NCI-H526 treated with DMSO at 0.1 percent for 48 hours (cell line): ENCODE measurements around the gene GABBR2.
A peak's percentile ranks its signal among the peaks of the same experiment; 100 is the strongest.

Experiments
- DNase-seq: peaks from one replicate; lab custom pipeline; 2025; lab: John Stamatoyannopoulos, UW

GABBR2 gene

DNA sequence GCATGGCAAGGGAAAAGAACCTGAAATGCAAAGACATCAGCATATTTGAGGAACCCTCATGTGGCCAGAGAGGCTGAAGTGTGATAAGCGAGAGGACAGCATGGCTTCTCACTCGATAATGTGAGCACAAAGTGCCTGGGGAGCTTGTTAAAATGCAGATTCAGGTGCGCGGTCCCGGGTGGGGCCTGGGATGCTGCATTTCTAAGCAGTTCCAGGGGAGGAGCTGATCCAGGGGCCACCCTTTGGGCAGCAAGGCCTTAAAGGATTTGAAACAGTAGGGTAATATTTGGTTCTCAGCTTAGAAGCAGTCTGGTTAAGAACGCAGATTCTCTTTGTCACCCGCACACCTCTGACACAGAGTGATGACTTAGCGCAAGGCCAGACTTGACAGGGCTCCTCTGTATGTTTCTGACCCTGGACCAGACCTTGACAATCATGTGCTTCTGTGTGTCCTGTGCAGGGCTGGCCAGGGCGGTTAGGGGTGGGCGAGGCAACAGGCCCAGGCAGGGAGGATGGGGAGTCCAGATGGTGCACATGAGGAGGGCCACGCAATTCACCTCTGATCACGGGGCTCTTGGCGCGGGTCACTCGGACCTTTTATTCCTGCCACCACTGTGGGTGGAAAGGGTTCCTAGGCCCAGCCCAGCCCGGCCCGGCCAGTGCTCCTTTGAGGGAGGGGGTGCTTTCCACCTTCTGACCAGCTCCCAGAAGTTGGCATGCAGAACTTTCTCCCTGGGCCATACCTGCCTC is 390.5 kb downstream of the GABBR2 start:
- DNase-seq = no peak

DNA sequence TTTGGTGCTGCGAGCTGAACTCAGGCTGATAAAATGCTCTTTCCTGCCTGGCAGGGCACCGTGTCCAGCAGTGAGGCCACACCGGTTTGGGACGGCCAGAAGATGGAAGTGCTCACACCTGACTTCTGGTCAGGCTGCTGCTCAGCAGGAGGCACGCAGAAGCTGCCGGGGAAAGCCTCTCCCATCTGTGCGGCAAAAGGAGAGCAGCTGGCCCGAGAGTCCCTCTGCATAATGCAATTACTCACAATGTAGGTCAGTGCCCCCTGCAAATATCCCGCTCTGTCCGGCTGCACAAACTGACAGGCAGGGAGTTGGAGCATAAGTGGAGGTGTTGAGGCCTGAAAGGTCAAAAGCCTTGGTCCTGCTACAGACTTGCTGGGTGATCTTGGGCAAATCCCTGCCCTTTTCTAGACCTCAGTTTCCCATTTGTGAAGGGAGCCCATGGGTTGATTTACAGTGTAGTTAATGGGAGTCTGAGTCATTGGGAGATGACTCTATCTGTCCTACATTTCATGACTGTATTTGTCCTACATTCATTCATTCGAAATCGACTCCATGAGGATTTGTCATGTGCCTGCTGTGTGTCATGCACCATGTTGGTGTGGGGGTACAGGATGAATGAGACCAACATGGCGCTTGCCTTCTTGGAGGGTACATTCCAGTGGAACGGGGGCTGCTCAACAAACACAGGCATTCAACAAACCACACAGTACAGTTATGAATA is 391.4 kb downstream of the GABBR2 start:
- DNase-seq = no peak

DNA sequence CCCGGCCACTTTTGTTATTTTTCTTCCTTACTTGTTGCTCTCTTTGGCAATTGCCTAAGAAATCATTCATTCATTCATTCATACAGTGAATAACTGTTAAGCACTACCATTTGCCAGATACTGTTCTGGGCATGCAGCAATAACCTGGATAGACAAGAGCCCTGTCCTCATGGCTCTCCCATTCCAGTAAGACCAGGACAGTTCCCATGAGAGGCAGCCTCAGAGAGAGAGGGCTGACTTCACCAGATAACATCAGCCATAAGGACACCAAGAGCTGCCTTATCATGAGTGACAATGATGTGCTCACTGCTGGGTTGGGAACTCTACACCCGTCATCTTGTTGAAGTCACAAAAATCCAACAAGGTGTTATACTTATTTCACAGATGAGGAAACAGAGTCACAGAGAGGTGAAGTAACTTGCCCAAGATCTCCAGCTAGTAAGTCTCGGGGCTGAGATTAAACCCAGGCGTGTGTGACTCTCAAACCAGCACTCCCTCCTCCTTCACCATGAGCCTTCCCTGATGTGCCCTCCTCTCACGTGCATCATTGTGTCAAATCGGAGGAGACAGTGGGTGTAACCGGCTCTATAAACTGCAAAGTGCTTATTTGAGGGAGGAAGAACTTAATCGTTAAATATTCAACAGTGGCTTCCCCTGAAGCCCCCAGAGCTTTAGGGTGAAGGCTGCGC is 392.1 kb downstream of the GABBR2 start:
- no peak for DNase-seq

DNA sequence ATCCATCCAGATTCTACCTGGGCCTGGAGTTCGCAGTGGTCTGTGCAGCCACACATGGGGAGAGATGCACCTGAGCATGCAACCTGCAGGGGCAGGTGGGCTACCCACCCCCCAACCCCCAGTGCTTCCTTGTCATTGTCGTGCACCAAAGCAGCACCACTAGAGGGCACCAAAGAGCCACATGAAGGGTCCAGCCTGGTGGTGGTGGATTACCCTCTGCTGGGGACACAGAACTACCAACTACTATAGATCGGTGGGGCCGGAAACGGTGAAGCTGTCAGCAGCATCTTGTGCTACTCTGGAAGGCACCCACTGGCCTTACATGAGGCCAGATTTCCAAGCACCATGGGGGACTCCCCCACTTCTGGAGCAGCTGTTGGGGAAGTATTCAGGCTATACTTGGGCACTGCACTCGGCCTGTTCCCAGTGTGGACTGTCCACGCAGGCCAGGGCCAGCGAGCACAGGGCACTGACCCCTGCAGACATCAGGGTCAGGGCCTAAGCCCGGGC is 393.1 kb downstream of the GABBR2 start:
- DNase-seq = peak; percentile 26

DNA sequence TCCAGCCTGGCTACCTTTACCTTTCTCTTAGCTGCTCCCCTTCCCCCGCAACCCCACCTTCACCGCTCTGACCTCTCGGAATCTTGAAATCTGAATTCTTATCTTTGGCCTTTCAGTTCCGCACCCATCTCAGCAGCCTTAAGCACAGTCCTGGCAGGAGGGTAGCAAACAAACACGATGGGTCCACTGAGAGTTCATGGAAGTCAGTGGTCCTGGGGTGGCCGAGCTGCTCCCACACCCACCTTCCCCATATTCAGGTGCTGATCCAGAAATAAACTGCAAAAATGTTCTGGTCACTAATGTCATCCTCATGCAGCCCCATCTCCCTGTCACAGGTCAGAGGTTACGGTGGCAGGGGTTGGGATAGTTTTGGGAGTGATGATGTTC is 393.7 kb downstream of the GABBR2 start:
- DNase-seq = no peak

DNA sequence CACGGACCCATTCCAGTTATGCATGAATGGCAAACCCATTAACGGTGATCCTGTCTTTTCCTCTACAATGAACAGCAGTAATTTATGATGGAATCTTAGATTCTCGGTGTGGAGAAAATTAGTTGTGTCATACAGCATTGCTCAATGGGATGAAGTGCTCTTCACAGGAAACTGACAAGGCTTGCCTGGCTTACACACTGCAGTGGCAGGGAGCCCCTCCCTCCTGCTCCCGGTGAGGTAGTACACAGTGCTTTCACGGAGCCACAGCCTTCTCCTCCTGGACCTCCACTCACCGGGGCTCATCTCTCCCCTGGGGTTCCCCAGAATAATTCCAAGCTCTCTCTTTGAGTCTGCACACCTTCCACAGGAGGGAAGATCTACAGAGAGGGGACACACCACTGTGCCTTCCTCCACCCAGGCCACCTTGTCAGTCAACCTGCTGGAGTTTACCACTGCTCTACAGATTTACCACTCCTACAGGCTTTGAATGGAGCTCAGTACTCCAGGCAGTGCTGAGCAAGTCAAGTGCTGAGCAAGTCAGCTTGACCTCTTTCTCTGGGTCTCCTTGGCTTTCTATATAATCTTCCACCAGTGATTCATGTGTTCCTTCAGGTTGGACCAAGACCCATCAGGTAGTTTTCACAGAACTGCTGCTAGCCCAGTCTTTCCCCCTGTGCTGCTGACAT is 394.2 kb downstream of the GABBR2 start:
- DNase-seq = no peak

DNA sequence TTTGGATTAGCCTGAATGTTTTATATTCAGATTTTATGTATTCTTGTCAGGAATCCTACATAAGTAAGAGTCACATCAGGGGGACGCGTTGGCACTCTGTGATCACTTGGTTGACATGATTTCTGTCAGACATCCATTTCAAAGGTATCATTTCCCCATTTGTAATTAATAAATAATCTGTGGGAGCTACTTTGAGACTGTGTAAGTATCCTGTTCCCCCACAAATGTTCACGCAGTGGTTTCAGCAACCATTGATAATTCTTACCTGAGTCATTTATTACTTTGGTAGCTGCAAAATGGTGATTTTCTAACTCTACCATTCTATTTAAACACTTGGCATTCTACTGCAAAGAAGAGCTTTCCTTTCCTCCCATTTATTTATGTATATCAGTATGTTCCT is 396.4 kb downstream of the GABBR2 start:
- DNase-seq = no peak

DNA sequence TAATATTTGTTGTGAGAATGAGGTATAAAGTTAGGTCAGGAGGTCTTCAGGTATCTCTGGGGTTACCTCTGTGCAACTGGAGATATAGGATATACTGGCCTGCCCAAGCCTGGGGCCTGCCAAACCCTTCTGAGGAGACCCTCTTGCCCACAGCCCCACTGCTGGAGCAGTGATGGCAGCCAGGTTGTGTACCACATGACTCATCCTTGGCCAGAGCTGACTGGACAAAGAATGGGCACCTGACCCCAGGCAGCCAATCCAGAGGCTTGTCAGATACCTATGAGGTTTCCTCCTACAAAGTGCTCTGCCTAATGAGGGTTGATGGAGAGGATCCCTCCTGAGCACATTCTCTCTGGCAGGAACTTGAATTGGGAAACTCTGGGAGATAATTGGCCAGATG is 397.2 kb downstream of the GABBR2 start:
- no peak for DNase-seq

DNA sequence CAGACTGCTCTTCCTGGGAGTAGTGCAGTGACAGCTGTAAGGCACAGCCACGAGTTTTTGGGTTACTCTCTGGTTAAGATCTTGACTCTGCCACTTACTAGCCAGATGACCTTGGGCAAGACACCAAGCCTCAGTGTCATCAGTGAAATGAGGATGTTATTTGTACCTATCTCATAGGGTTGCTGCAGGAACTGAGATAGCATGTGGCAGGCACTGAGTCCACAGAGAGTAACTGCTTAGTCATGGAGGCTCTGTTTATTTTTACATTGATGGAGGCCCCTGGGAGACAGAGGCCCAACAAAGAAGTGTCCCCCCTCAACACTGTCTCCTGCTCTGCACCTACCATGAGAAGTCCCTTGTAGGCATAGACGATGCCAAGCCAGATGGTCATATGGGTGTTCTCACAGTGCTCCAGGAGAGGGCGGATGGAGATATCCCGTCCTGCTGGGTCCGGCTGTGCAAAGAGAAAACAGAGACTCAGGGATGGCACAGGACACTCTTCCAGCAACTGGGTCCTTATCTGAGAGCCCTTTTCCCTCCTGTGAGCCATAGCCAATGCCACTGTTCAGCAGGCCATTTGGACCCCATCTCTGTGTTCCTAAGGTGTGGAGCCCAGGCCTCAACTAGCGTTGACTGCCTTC is 397.9 kb downstream of the GABBR2 start:
- no peak for DNase-seq

DNA sequence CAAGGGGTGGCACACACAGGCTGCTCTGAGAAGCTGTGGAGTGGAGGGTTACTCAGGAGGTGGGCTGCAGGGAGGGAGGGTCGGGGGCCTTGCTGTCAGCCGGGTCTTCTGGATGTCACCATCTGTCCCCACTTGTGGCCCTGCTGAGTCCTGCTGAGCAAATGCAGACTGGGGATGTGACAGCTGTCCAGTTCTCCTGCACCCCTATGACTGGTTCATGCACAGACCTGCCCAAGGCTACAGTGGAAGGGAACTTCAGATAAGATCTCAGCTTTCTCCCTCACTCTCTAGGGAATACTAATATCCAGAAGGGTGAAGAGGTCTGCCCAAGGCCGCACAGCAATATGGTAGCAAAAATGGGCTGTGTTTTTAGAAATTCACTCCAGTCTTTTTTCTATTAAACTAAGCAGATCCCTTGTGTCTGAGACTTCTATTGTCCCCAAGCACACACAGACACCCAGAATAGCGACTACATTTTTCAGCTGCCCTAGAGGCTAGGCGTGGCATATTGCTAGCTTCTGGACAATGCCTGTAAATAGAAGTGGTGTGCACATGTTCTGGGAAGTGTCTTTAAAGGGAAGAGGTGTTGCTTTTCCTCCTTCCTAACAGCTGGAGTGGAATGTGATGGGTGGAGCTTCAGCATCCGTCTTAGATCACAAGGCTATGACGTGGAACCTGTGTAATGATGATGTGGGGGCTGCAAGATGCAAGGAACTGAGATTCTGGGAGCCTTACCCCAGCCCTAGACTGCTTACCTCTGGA is 402.2 kb downstream of the GABBR2 start:
- DNase-seq = no peak

DNA sequence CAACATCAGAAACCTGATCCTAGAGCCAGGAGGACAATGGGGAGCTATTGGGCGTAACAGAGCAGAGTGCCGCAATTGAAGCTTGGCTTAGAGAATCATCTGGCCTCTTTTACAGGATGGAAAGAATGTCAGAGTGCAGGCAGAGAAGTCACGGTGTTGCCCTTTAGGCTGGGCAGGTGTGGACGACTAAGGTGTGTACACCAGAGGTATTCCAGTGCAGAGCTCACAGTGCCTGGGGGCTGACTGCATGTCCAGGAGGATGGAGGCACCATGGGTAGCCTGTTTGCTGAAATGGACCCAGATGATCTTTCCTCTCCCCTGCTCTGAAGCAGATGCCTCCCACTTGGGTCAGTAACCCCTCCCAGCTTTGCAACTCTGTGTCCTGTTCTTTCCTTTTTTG is 404.4 kb downstream of the GABBR2 start:
- DNase-seq = no peak

DNA sequence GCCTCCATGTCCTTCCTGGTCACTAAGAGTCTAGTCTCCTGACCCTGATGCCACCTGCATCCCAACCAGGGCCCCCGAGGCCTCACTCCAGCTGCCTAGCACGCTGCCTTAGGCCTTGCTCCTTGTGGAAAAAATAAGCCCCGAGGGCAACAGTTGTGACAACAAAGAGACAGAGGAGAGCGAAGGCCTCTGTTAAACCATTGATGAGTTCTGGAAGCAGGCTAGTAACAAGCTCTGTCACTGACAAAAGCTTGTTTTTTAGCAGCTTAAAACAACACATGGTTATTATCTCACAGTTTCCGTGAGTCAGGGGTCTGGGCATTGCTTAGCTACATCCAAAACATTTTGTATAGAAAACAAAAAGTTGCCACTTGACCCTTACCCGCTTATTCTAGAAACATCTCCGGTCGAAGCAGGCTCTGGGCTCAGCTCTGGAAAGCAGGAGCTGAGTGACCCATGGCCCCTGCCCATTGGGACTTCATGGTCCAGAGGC is 405.1 kb downstream of the GABBR2 start:
- no peak for DNase-seq

DNA sequence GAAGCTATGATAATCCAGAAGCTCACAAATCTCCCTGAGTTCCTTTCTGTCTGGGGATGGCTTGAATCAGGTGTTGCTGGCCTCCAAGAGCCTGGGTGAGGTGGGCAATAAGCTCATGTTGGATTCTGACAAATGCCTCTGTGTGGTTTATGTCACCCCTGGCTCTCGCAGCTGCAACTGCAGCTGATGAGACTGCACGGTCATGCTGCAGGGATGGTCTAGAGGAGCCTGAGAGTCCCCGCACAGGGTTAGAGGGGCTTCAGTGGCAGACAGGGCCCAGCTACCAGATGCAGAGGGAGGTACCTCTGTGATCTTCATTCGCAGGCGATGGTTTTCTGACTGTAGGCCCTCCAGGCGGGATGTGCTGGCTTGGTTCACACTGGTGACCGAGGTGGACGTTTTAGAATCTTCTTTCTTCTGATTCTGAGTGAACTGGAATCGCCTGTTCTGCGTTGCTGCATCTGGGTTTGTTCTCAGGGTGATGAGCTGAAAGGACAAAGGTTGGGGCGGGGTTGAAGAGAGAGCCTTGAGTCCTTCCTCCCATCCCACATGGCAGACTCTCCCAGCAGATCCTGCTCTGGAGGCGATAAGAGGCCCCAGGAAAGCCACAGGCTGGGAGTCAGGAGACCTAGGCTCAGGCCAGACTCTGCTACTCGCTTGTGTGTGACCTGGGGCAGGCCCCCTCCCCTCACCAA is 405.6 kb downstream of the GABBR2 start:
- DNase-seq = no peak

DNA sequence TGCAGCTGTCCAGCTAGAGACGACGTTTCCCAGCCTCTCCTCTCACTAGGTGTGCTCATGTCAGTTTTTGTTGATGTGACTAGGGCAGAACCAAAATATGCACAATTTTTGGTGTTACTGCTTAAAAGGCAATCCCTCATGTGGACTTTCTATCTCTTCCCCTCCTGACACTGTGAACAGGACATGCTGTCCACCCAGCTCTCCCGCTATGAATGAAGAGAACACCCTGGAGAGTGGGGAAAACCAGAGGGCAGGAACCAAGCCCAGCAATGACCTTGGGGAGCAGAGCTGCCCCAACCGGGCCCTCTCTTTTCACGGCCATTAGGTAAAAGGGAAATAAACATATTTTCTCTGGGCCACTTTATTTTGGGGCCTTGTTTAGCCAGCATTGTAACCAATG is 406.6 kb downstream of the GABBR2 start:
- DNase-seq = no peak

DNA sequence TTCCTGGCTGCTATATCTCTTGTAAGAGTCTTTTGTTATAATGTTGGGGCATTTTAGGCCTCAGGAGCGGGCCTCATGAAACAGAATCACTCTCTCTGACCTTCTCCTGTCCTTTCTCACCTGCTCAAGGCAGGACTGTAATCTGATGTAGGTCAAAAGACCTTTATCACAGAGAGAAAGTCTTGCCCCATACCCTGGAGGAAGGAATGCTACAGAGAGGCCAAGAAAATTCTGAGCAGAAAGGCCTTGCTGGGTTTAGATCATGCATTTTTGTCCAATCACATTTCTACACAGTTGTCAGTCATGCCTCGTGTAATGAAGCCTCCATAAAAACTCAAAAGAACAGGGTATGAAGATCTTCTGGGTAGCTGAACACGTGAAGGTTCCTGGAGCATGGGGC is 408.1 kb downstream of the GABBR2 start:
- no peak for DNase-seq

DNA sequence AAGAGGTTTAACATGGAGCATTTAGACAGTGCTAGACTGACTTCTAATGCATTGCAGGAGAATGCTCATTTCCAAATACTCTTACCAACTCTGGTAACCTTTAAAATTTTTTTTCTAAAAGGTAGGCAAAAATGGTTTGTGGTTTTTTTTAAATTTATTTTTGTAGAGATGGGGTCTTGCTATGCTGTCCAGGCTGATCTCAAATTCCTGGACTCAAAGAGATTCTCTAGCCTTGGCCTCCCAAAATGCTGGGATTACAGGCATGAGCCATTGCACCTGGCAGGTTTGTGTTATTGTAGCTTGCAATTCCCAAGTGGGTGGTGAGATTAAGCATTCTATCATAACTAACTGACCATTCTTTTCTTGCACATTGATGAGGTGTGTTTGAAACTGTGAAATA is 410.3 kb downstream of the GABBR2 start:
- DNase-seq = no peak

DNA sequence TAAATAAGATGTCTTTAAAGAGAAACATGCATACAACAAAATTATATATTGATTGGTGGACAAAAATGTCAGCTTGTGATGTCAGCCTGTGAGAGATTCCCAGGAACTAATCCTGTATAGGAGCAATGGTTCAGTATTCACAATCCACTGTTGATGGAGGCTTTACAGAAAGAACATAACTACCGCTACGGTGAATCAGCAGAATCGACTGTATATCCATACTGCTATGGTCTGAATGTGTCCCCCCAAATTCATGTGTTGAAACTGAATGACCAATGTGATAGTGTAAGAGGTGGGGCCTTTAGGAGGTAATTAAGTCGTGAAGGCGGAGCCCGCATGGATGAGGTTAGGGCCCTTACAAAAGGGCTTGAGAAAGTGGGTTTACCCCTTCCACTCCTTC is 412.9 kb downstream of the GABBR2 start:
- DNase-seq = no peak

DNA sequence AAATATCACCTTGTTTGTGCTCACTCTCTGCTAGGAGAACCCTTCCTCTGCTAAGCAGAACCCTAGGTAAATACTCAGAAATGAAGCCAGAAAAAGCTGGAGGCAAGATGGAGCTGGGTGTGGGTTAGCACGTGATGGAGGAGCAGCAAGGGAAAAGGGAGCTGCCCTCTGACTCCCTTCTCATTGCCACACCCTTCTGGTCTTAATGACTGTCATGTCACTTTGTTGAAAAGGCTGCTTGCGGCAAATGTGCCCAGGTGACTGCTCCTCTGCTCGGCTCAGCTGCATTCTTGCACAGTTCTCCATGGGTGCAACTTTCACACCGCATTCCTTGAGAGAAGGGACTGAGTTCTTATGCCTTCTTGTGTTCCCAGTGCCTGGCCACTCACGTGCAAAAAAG is 416.9 kb downstream of the GABBR2 start:
- no peak for DNase-seq

DNA sequence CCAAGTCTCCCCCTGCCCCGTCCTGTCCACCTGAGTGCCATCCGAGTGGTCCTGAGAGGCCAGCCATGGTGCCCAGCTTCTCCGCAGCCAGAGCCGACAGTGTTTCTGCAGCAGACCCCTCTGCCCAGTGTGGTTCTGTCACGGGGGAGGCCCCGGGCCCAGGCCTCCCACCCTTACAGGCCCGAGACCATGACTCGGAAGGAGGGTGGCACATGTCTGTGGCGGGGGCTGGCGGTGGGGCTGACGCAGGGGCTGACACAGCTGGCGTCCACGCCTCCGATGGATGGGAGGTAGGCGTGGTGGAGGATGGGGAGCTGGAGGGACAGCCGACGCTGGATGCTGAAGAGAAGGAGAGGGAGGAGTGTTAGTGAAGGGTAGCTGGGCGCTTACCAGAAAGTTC is 418.3 kb downstream of the GABBR2 start:
- DNase-seq = no peak

DNA sequence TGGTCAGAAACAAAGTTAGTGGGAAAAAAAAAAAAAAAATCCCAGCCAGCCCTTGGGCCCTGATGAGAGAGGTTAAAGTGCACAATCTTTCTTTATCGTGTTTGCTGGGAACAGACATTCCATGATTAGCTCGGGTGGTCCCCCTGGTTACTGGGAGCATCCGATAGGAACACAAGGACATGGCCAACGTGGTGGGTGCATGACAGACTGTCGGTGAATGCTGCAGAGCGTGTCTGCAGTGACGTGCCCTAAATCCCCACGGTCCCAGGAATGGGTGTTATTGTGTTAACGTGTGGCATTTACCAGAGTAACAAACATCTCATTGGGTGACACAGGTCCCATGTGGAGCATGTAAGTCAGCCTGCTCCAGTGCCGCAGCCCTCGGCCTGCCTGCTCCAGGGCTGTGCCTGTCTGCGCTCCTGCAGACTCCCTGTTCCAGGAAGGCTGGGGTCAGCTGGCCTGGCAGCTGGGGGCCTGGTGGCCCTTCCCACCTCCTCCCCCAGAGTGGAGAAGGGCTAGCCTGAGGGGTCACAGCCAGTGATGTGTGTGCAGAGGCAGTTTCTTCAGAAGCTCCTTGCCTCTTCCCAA is 419.0 kb downstream of the GABBR2 start:
- no peak for DNase-seq
